WTC11 (cell line): ENCODE data around the gene SGSM2.

Experiments used
- GABPB1 ChIP-seq: sonication (generic); formaldehyde crosslinking; IDR thresholded peaks from 2 replicates; pipeline ENCODE4 v1.8.1; 2023; ENCODE audit warnings: mild to moderate bottlenecking, missing genetic modification reagents
- NR3C1 ChIP-seq: sonication (generic); formaldehyde crosslinking; conservative IDR thresholded peaks from 2 replicates; pipeline ENCODE4 v1.8.1; 2023; ENCODE audit warnings: low read depth, mild to moderate bottlenecking, missing genetic modification reagents
- ZNF138 ChIP-seq: sonication (generic); formaldehyde crosslinking; conservative IDR thresholded peaks from 2 replicates; pipeline ENCODE4 v1.8.1; 2022; ENCODE audit warnings: mild to moderate bottlenecking, moderate library complexity, missing genetic modification reagents
- TF ChIP-seq, protein P1 (sequence below): fragments of 200-600 bp; IDR thresholded peaks from 2 replicates; pipeline ENCODE4 v1.8.0; 2022; ENCODE audit warnings: antibody characterized with exemption

DNA sequence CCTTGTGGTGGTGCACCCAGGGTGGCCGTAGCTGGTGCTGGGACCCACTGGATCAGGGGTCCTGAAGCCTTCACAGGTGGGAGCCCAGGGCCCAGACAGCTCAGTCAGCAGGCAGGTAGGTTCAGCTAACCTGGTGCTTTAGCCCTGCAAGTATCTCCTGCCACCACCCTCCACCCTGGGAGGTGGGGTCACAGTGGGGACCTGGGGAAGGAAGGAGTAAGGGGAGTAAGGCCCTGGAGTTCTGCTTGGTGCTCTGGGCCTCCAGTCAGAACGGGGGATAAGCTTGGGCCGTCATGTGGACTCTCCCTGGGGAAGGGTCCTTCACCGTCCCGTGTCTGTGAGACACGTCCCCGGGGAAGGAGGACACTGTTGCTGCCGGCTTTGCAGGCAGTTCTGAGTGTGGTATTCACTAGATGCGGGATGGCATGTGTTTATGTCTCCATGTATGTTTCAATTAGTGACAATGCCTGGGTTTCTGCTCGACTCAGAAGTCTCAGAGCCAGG is 20.7 kb downstream of the SGSM2 start:
- TF ChIP-seq ZNF138 (CRISPR knock-in tag) (no peak), GABPB1 (CRISPR knock-in tag) (no peak), NR3C1 (no peak)
- TF ChIP-seq, protein P1, sequence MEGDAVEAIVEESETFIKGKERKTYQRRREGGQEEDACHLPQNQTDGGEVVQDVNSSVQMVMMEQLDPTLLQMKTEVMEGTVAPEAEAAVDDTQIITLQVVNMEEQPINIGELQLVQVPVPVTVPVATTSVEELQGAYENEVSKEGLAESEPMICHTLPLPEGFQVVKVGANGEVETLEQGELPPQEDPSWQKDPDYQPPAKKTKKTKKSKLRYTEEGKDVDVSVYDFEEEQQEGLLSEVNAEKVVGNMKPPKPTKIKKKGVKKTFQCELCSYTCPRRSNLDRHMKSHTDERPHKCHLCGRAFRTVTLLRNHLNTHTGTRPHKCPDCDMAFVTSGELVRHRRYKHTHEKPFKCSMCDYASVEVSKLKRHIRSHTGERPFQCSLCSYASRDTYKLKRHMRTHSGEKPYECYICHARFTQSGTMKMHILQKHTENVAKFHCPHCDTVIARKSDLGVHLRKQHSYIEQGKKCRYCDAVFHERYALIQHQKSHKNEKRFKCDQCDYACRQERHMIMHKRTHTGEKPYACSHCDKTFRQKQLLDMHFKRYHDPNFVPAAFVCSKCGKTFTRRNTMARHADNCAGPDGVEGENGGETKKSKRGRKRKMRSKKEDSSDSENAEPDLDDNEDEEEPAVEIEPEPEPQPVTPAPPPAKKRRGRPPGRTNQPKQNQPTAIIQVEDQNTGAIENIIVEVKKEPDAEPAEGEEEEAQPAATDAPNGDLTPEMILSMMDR: no peak
